Breast epithelium (tissue), 3 donors: Measurements from ENCODE around the gene CLSTN2.

Experiments
- POLR2A ChIP-seq: fragments of 450-650 bp; IDR thresholded peaks from one replicate; pipeline ENCODE4 v1.6.1; 2016; ENCODE audit warnings: antibody characterized with exemption, mild to moderate bottlenecking, moderate library complexity
- POLR2AphosphoS5 ChIP-seq, 3 donors: sonication (generic); formaldehyde crosslinking; IDR thresholded peaks; one replicate each; pipeline ENCODE4 v1.6.1; 2017; ENCODE audit warnings: antibody characterized with exemption in 3 of 3
- TF ChIP-seq, protein P1 (sequence below), 3 donors: fragments of 450-650 bp; IDR thresholded peaks; one replicate each; pipeline ENCODE4 v1.5.1; 2016 to 2017; ENCODE audit warnings: antibody characterized with exemption in 3 of 3, mild to moderate bottlenecking in 3 of 3, moderate library complexity in 3 of 3

DNA sequence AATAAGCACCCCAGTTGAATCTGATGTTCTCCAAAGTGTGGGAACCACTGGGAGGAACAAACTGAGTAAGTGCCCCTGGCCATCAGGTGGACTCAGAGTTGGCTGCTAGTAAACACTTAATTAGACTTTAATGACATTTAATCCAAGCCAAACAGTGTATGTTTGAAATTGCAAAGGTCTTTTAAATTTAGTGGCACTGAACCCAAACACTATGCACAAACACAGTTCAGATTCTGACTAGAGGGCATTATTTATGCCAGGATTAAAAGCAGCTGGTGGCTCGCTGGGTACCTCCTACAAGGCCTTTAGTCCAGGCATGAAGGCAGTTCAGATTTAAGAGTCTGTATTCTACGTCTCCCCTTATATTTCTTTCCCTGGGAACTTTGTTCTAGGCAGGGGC lies 264.8 kb downstream of the CLSTN2 start:
- TF ChIP-seq, protein P1, sequence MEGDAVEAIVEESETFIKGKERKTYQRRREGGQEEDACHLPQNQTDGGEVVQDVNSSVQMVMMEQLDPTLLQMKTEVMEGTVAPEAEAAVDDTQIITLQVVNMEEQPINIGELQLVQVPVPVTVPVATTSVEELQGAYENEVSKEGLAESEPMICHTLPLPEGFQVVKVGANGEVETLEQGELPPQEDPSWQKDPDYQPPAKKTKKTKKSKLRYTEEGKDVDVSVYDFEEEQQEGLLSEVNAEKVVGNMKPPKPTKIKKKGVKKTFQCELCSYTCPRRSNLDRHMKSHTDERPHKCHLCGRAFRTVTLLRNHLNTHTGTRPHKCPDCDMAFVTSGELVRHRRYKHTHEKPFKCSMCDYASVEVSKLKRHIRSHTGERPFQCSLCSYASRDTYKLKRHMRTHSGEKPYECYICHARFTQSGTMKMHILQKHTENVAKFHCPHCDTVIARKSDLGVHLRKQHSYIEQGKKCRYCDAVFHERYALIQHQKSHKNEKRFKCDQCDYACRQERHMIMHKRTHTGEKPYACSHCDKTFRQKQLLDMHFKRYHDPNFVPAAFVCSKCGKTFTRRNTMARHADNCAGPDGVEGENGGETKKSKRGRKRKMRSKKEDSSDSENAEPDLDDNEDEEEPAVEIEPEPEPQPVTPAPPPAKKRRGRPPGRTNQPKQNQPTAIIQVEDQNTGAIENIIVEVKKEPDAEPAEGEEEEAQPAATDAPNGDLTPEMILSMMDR (IDR thresholded peaks at IDR 0.05), result no peak
- TF ChIP-seq POLR2AphosphoS5 (IDR thresholded peaks at IDR 0.05), result no peak
- TF ChIP-seq POLR2A, result no peak
